ENCODE results near the gene ATG13. TPM values are rescaled to one million over a fixed set of nuclear protein-coding genes. Genes with fewer than 3 reads are reported as not detected.

ATG13 gene
- total RNA-seq, 1 experiment from 2014 or later, result 109 TPM

DNA sequence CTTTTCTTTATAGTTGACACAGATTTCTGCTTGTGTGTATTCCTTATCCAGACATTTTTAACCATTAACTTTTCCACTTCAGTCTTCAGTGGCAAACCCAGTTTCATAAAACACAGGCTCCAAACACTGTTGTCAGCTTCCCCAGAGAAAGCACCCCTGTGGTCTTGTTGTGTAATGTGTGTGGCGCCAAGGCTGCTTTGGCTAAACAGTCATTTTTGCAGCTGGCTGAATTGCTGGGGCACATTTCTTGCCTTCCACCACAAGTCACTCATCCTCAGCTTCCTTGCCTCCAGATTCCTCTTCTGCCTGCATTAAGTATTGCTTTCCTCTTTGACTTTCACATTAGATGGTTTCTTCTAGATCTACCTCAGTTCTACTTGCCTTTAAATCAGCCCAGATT is 42.6 kb downstream of the ATG13 start:
- H2AFZ ChIP-seq, result no peak overlapping the region
- H4K20me1 ChIP-seq (ENCODE audit: insufficient read depth), result no peaks in the 10 kb centered on the region
- no peaks in the 10 kb centered on the region for H3K27me3 ChIP-seq (ENCODE audit: insufficient read depth, low read depth)
- BruUV-seq (replicated peaks), result no TSS peak
- DNase-seq, result no peak
- H3K4me3 ChIP-seq, result no peak overlapping the region
- TF ChIP-seq, protein P1, sequence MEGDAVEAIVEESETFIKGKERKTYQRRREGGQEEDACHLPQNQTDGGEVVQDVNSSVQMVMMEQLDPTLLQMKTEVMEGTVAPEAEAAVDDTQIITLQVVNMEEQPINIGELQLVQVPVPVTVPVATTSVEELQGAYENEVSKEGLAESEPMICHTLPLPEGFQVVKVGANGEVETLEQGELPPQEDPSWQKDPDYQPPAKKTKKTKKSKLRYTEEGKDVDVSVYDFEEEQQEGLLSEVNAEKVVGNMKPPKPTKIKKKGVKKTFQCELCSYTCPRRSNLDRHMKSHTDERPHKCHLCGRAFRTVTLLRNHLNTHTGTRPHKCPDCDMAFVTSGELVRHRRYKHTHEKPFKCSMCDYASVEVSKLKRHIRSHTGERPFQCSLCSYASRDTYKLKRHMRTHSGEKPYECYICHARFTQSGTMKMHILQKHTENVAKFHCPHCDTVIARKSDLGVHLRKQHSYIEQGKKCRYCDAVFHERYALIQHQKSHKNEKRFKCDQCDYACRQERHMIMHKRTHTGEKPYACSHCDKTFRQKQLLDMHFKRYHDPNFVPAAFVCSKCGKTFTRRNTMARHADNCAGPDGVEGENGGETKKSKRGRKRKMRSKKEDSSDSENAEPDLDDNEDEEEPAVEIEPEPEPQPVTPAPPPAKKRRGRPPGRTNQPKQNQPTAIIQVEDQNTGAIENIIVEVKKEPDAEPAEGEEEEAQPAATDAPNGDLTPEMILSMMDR (conservative IDR thresholded peaks at IDR 0.05), result no peak
- no peak for TF ChIP-seq EZH2 (IDR thresholded peaks at IDR 0.05; ENCODE audit: low read depth)
- no peak overlapping the region for H3K4me2 ChIP-seq
- no peak overlapping the region for H3K27ac ChIP-seq
- intact Hi-C loops (cut with micrococcal nuclease; ENCODE audit: unreplicated experiment), result no loop called here
- H3K4me1 ChIP-seq (replicated peaks; ENCODE audit: insufficient read depth), result no peaks in the 10 kb centered on the region
- H3K79me2 ChIP-seq (ENCODE audit: low read depth), result no peaks in the 10 kb centered on the region
- ChIA-PET POLR2A (ENCODE audit: unreplicated experiment) (no interaction called here), CTCF (no interaction called here)
- H3K9me2 ChIP-seq (ENCODE audit: insufficient read depth), result no peaks in the 10 kb centered on the region
- H3F3A ChIP-seq (ENCODE audit: insufficient read depth, low read depth), result peaks cover 6% of the 10 kb centered on the region
- H3K9me3 ChIP-seq (ENCODE audit: insufficient read depth, low read depth), result no peaks in the 10 kb centered on the region
- H3K36me3 ChIP-seq (ENCODE audit: low read depth), result peaks cover 37% of the 10 kb centered on the region

DNA sequence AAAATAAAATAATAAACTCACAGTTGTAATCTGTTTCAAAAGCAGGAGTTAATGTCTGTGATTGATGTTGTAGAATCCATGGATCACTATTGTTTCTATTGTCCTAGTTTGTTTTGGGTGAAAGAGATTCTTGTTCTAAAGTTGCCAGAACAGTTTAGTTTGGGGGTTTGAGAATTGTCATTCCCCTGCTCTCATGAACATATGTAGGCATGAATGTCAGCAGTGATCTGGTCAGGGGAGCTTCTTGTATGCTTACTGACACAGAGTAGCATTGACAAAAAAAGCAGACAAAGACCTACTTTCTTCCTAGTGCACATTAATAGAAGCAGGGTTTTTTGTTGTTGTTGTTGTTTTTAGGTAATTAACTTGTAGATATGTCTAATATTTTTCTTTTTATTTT is 44.5 kb downstream of the ATG13 start:
- Histone ChIP-seq H3K4me3 (no peak overlapping the region), H3K27me3 (ENCODE audit: insufficient read depth, low read depth) (no peaks in the 10 kb centered on the region), H3K4me2 (no peak overlapping the region), H3K9me2 (ENCODE audit: insufficient read depth) (no peaks in the 10 kb centered on the region), H3K9me3 (ENCODE audit: insufficient read depth, low read depth) (no peaks in the 10 kb centered on the region), H3K4me1 (replicated peaks; ENCODE audit: insufficient read depth) (no peaks in the 10 kb centered on the region), H4K20me1 (ENCODE audit: insufficient read depth) (0 out of 2 replicates have a peak, but pooled peaks cover 3% of the 10 kb centered on the region), H3K36me3 (ENCODE audit: low read depth) (peaks cover 26% of the 10 kb centered on the region), H2AFZ (no peak overlapping the region), H3K79me2 (ENCODE audit: low read depth) (no peaks in the 10 kb centered on the region), H3K27ac (no peak overlapping the region), H3F3A (ENCODE audit: insufficient read depth, low read depth) (peaks cover 6% of the 10 kb centered on the region; the same call in 1 of the 2 replicates)
- intact Hi-C loops (cut with micrococcal nuclease; ENCODE audit: unreplicated experiment), result no loop called here
- TF ChIP-seq, protein P1 (conservative IDR thresholded peaks at IDR 0.05), result no peak
- no peak for TF ChIP-seq EZH2 (IDR thresholded peaks at IDR 0.05; ENCODE audit: low read depth)
- CTCF ChIA-PET, result no interaction called here
- no peak for DNase-seq
- POLR2A ChIA-PET (ENCODE audit: unreplicated experiment), result no interaction called here
- no TSS peak for BruUV-seq (replicated peaks)

DNA sequence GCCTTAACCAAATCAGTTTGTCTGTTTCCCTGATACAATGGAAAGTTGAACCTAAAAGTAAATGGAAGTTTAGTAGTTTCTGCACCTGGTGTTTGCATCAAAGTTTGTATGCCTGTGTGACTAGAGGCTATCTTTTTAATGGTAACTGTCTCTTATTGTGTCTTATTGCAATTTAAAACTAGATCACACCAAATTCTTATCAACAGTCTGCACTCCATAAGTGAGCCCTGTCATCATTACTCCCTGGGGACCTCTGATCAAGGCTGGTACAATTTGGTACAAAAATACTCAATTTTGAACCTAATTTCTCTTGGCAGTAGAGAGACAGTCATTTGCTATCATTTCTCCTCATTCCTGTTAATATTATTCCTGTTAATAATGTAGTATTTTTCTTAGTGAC is 45.0 kb downstream of the ATG13 start:
- Histone ChIP-seq H3K9me3 (ENCODE audit: insufficient read depth, low read depth) (no peaks in the 10 kb centered on the region), H3K27me3 (ENCODE audit: insufficient read depth, low read depth) (no peaks in the 10 kb centered on the region), H3F3A (ENCODE audit: insufficient read depth, low read depth) (peaks cover 6% of the 10 kb centered on the region; the same call in 1 of the 2 replicates), H3K4me1 (replicated peaks; ENCODE audit: insufficient read depth) (no peaks in the 10 kb centered on the region), H3K79me2 (ENCODE audit: low read depth) (no peaks in the 10 kb centered on the region), H3K9me2 (ENCODE audit: insufficient read depth) (no peaks in the 10 kb centered on the region), H3K36me3 (ENCODE audit: low read depth) (peaks cover 26% of the 10 kb centered on the region), H4K20me1 (ENCODE audit: insufficient read depth) (0 out of 2 replicates have a peak, but pooled peaks cover 3% of the 10 kb centered on the region), H3K4me3 (no peak overlapping the region), H2AFZ (no peak overlapping the region), H3K27ac (no peak overlapping the region), H3K4me2 (no peak overlapping the region)
- TF ChIP-seq, protein P1 (conservative IDR thresholded peaks at IDR 0.05), result no peak
- TF ChIP-seq EZH2 (IDR thresholded peaks at IDR 0.05; ENCODE audit: low read depth), result no peak
- CTCF ChIA-PET, result no interaction called here
- intact Hi-C loops (cut with micrococcal nuclease; ENCODE audit: unreplicated experiment), result no loop called here
- BruUV-seq (replicated peaks), result no TSS peak
- no peak for DNase-seq
- POLR2A ChIA-PET (ENCODE audit: unreplicated experiment), result no interaction called here

Data from PC-9 (cell line).